GM18873 (cell line): ENCODE results near the gene FEV.
A peak's percentile ranks its signal among the peaks of the same experiment; 100 is the strongest.

ENCODE experiments used
- ATAC-seq: cut with Tn5 transposase; IDR thresholded peaks from one replicate; pipeline ENCODE4 v1.9.1; 2021; ENCODE audit warnings: mild to moderate bottlenecking, moderate library complexity, moderate number of reproducible peaks; ENCODE audit not compliant: unreplicated experiment, low FRiP score

FEV gene

DNA sequence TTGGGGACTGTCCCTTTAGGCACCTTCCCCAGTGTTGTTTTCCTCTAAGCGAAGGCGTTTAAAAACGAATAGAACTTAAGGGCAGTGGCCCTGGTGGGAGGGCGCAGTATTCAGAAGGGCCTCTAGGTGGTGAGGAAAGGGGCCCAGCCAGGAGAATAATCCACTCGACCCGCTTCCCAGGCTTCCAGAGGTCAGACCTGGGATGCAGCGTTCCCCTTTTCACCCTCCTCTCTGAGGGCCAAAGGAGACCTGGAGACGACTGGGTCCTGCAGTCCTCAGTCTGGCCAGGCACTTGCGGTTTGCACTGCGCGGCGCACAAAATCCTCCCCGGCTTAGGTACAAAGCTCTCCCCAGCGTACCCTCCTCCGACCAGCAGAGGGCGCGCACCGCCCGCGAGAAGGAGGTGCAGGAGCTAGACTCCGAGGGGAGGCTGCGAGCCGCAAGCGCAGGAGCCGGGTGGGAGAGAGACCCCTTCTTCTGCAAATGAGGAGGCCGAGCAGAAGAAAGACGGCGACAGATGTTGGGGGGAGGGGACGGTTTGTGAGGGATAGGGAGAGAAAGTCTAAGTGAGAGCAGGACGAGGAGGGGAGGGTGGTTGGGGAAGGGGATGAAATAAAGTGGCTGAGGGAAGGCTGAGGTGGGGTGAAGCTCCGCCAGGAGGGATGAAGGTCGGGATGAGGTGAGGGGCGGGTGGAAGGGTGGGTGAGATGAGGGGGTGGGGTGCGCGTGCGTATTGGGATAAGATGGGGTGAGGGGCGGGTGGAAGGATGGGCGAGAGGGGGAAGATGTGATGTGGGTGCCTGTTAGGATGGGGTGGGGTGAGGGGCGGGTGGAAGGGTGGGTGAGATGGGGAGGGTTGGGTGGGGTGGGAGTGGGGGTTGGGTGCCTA lies 4.9 kb downstream of the FEV start:
- ATAC-seq = peak; percentile 71

- no peak for ATAC-seq
Observed at GRCh38 chr2:218975060-218975777, 9.8 kb downstream of the FEV start.

DNA sequence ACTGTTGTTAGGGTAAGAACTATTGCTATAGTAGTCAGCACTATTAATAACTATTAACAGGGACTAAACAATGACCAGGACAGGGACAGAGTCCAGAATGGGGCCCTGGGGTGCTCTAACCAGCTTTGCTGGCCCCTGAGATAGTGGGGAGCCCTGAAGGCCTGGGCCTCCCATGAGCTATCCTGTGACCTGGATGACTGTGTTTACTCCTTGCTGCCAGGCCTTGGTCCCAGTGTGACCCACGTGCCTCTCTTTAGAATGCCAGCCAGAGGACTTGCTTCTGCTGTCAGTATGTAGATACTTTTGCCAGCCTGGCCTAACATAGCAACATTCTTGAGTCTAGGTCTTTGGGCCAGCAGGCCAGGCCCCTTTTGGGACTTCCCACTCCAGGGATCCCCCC lies 14.1 kb downstream of the FEV start:
- no peak for ATAC-seq

DNA sequence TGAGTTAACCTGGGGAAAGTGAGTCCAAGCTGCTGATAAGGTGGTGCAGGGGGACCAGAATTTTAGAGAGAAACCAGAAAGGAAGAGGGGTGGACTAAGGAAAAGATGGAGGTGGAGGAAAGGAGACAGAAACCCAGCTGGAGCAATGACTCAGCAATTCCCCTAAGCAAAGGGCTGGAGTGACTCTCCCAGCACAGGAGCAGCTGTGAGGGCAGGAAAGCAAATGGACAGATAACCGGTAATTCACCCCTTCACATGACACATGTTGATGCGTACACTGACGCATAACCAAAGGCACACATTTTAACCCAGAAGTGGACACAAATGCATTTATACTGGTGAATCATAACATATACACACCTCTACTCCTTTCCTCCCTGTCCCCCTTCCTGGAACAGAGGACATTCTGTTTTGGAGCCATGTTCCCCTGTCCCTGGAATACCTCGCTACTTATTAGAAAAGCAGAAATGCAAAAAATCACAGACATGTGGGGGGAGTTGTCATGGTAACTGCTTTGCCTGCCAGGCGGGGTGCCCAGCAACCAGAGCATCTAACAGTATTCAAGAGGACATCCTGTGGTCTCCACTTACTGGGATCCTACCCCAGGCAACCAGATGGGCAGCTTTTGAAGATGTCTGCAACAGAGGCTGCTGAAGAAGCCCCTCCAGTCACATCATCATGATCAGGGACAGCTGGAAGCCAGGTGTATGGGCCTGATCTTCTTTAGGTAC lies 20.8 kb downstream of the FEV start:
- ATAC-seq = no peak

GRCh38 chr2:218963601-218964000 lies 21.4 kb downstream of the FEV start:
- no peak for ATAC-seq

DNA sequence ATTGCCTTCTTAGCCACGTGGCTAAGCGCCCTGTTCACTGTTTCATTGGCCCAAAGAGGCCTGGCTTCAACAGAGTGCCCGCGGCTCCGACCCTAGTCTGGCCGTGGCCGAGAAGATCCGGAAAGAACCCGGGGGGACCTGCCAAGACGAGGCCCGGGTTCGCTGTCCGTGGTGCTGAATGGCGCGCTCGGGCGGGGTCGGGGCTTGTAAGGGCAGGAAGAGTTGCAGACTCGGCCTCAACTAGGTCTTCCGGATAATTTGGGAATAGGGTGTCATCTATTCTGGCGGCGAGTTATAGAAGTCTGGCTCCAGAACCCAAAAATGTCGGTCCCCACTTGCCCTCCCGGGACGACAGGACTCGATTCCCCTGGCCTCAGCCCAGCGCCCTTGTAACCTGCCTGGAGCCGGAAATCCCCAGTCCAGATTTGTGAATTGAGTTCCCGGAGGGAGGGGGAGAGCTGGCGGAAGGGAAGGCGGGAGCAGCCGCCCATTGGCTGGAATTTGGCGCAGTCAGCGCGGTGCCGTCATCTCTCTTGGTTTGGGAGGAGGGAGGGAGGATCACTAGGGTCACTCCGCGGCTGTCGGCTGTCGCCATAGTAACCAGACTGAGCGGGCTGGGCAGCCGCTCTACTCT lies 22.0 kb downstream of the FEV start:
- no peak for ATAC-seq

DNA sequence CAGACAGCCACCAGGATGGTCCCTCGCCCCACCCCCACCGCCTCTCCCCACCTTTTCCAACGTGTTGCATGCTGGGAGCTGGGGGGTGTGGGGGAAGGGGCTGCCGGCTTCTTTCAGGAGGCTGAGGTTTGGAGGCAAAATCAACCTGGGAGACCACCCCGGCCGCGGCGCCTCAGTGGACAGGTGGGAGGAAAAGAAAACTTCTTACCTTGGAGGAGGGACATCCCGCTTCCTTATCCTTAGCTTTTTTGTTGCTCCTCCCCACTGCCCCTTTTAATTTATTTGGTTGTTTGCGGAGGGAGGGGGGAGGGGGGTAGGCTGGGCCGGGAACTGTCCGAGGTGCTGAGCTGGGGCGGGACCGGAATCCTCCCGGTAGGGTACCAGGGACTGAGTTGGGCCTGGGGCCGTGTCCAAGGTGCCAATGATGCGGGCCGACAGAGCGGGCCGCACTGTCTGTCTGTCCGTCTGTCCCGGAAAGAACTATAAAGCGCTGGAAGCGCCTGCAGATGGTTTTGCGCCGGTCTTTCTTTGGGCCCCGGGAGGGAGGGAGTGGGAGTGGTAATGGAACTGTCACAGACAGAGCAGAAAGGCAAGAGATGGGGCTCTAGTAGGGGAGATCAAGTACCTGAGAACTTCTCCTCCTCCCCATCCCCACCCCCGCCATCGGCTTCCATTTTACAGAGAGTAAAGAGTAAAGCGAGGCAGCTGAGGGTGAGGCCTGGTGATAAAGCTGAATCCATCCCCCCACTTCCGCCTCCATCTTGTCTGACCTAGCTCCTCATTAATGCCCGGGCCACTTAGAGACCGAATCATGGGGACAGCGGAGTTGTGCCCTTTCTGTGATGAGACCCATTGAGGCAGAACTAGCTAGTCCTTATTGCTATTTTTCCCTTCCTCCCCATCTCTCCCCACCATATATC lies 23.1 kb downstream of the FEV start:
- no peak for ATAC-seq

DNA sequence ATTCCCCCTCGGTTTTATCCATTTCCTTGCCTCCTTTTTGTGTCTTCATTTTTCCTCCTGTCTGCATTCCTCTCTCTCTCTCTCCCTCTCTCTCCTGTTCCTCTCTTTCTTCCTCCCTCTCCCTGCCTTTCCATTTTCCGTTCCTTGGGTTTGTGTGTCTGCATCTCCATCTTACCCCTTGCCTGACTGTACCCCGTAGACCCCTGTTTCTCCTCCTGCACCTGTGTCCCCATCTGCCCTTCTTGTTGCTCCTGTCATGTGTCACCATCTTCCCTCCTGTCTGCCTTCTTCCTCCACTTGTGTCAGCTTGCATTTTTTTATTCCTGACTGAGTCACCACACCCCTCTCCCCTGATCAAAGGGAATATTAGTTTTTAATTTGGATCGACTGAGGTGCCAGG lies 23.8 kb downstream of the FEV start:
- ATAC-seq = no peak

GRCh38 chr2:218960309-218961165 lies 24.4 kb downstream of the FEV start:
- ATAC-seq = no peak

DNA sequence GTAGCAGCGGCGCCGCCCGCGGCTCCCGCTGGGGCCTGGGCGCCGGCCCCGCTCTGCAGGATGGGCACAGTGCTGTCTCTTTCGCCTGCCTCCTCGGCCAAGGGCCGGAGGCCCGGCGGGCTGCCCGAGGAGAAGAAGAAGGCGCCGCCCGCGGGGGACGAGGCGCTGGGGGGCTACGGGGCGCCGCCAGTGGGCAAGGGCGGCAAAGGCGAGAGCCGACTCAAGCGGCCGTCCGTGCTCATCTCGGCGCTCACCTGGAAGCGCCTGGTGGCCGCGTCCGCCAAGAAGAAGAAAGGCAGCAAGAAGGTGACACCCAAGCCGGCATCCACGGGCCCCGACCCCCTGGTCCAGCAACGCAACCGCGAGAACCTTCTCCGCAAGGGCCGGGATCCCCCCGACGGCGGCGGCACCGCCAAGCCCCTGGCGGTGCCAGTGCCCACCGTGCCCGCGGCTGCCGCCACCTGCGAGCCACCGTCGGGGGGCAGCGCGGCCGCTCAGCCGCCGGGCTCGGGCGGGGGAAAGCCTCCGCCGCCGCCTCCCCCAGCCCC lies 25.1 kb downstream of the FEV start:
- no peak for ATAC-seq

GRCh38 chr2:218959141-218959731 lies 25.7 kb downstream of the FEV start, which contains the start of gene CDK5R2:
CDK5R2 (plus strand) TSS chr2:218959666; CDS start chr2:218959821, 155 bp downstream.
- ATAC-seq = peak; percentile 94

- no peak for ATAC-seq
Observed at GRCh38 chr2:218958276-218958675, 26.7 kb downstream of the FEV start.

DNA sequence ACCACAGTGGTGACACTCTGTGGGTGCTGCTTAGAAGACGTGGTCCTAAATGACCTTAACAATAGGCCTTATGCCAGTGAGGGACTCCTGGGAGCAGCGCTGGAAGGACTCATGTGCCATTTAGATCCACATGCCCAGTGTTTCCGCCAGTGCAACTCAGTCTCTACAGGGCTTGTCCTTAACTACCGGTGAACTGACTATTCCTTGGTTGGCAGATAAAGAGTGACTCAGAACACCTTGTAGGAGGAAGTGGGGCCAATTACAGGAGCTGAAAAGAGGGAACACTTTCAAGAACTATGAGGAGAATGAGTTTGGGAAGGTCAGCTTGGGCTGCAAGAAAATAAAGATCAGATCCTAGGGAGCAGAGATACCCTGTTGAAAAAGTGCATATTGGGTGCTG lies 27.3 kb downstream of the FEV start:
- ATAC-seq = no peak

- ATAC-seq = no peak
Observed at GRCh38 chr2:218956039-218956438, 28.9 kb downstream of the FEV start.

GRCh38 chr2:218954541-218955300 lies 30.3 kb downstream of the FEV start:
- ATAC-seq = no peak

DNA sequence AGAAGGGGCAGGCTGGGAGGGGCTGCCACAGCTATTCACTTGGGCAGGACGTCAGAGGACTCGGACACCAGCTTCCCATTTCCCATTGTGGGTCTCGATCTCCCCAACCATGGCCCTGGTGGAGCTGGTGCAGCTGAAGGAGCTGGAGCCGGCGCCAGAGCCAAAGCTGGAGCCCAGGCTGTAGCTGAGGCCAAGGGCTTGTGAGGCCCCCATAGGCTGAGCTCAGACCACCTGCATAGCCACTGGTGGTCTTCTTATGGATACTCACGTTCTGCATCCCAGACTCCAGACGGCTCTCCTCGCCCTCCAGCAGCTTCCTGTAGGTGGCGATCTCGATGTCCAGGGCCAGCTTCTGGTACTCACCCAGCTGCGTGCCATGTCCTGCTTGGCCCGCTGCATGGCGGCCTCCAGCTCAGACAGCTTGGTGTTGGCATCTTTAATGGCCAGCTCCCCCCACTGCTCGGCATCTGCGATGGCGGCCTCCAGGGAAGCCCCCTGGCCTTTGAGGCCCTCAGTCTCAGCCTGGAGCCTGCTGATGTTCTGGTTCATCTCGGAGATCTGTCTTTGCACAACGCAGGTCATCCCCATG lies 31.5 kb downstream of the FEV start:
- no peak for ATAC-seq

DNA sequence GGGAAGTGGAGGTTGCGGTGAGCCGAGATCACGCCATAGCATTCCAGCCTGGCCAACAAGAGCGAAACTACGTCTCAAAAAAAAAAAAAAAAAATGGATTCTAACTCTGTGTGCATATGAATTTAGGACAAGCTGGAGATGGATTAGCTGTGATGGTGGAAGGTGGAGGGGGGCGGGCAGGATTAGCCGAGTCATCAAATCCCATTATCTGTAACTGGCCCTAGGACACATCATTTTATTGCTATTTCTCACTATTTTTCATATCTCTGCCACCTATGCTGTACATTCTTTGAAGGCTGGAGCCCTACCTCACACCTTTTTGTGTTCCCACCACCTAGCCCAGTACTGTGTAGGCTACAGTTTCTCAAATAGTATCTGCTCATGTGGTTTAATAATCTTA lies 32.8 kb downstream of the FEV start:
- ATAC-seq = no peak
